GM13977 (cell line): ENCODE data around the gene RTKN.
A peak's percentile ranks its signal among the peaks of the same experiment; 100 is the strongest.
"Not testable (repeated sequence)": the region's sequence is repeated elsewhere in the genome, so short reads cannot be mapped to it uniquely, and the experiment has no call there.

Experiments used
- DNase-seq: peaks from one replicate; pipeline ENCODE4 v3.0.0; 2012; ENCODE audit warnings: low spot score
- in situ Hi-C: fragments of 300-500 bp; cut with MboI; formaldehyde crosslinking; loops from one replicate; pipeline ENCODE4 v1.12.0; 2022; ENCODE audit warnings: low sequenced_read_pairs, low pct_unique_long_range_greater_than_20kb, mixed read lengths, inconsistent platforms; ENCODE audit not compliant: unreplicated experiment
- TF ChIP-seq, protein P1 (sequence below): IDR thresholded peaks from 2 replicates; pipeline ENCODE4 v1.5.1; 2012; ENCODE audit warnings: mild to moderate bottlenecking, control low read depth; ENCODE audit not compliant: insufficient read depth; ENCODE audit errors: extremely low read depth, missing control alignments

RTKN gene

DNA sequence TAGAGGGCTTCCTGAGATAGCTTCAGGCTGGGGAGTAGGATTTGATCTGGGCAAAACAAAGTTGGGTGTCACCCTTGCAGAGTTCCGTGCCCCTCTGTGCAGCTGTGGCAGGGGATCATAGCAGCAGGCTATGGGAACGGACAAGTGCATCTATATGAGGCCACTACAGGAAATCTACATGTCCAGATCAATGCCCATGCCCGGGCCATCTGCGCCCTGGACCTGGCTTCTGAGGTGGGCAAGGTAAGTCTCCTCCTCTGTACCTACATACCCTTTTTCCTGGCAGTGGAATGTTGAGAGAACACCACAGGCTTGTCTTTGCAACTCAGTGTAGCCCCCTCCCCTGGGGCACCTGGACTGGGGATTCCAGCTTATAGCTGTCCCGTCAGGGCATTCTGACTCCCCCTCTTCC lies 16.7 kb downstream of the RTKN start:
- TF ChIP-seq, protein P1, sequence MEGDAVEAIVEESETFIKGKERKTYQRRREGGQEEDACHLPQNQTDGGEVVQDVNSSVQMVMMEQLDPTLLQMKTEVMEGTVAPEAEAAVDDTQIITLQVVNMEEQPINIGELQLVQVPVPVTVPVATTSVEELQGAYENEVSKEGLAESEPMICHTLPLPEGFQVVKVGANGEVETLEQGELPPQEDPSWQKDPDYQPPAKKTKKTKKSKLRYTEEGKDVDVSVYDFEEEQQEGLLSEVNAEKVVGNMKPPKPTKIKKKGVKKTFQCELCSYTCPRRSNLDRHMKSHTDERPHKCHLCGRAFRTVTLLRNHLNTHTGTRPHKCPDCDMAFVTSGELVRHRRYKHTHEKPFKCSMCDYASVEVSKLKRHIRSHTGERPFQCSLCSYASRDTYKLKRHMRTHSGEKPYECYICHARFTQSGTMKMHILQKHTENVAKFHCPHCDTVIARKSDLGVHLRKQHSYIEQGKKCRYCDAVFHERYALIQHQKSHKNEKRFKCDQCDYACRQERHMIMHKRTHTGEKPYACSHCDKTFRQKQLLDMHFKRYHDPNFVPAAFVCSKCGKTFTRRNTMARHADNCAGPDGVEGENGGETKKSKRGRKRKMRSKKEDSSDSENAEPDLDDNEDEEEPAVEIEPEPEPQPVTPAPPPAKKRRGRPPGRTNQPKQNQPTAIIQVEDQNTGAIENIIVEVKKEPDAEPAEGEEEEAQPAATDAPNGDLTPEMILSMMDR, result no peak
- in situ Hi-C loops, result no loop called here
- DNase-seq, result no peak

- DNase-seq, result no peak
- TF ChIP-seq, protein P1, result no peak
- in situ Hi-C loops, result no loop called here
Measured at GRCh38 chr2:74424139-74424992, 17.4 kb downstream of the RTKN start.

DNA sequence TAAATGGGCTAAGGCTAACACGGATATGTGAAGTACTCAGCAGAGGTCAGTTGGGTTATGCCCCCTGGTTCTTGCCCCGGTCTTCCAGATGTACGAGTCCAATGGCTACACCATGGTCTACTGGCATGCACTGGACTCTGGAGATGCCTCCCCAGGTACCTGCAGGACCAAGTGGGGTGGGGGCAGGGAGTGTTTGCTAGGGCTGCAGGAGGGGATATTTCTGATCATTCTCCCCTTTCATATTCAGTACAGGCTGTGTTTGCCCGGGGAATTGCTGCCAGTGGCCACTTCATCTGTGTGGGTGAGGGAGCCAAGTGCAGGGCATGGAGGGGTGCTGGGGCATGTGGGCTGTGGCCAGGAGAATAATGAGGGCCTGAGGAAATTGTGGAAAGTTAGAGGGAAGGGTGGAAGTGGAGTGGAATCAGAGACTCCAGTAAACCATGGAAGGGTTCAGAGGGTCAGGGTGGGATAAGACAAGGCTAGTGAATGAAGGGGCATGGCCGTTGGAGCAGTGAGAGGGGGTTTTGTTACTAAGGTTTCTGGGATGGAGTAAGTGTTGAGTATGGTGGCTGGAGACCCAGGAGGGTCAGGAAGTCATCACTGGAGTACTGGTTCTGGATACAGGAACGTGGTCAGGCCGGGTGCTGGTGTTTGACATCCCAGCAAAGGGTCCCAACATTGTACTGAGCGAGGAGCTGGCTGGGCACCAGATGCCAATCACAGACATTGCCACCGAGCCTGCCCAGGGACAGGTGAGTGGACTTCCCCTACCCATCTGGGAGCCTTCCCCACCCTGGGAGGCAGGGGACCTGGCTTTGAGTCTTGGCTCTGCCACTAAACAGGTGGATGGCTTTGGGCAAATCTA lies 18.3 kb downstream of the RTKN start:
- in situ Hi-C loops, result no loop called here
- no peak for DNase-seq
- TF ChIP-seq, protein P1, result no peak

DNA sequence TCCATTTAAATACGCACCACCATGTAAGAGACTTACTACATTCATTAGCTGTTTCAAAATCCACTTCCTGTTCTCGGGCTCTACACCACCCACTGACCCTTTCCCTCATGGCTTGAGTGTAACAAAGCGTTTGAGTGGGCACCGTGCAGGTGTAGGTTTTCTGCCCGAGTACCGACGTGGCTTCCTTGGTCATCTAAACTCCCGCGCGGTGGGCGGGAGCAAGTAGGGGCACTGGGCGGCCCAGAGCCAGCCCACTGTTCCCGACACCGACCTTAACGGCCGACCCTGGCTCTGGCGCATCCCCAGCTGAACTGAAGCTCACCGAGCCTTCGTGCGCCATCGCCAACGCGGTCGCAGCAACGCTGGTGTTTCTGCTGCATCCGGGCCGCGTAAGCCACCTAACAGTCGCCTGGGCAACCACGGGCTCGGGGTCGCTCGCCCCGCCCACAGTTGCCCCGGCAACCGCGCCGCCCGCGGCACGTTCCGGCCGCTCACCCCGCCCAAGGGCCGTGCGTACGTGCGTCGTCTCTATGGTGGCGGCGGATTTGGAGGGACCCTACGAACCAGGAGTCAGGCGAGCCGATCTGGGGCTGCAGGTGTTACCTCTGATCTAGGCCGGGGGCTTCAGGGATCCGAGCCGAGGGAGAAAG lies 20.4 kb downstream of the RTKN start, which contains the start of the genes C2orf81 and WDR54:
TSS of gene C2orf81 (minus strand) at position 399 of the 650 bp plus-strand sequence. CDS start at position 340, 59 bp downstream.
TSS of gene WDR54 (plus strand) at position 510 of the 650 bp plus-strand sequence. CDS start 424 bp downstream, outside the sequence.
- peak; percentile 98 for DNase-seq
- in situ Hi-C loops, result no loop called here
- TF ChIP-seq, protein P1, result no peak

- DNase-seq, in situ Hi-C loops: not testable (repeated sequence)
Measured at GRCh38 chr2:74420443-74421103, 21.2 kb downstream of the RTKN start.

GRCh38 chr2:74420006-74420405 lies 21.7 kb downstream of the RTKN start:
- TF ChIP-seq, protein P1, result no peak
- in situ Hi-C loops, result no loop called here

More at GRCh38 chr2:74420006-74420405, 21.7 kb downstream of the RTKN start:
- DNase-seq, result no peak
